Inflammatory macrophage treated with lipopolysaccharide for 1 hour (primary cell): Measurements from ENCODE around the gene PSEN1.

ENCODE experiments used
- DNase-seq, 2 donors: peaks; one replicate each; pipeline ENCODE4 v3.0.0-alpha.2; 2020 to 2022

PSEN1 gene

DNA sequence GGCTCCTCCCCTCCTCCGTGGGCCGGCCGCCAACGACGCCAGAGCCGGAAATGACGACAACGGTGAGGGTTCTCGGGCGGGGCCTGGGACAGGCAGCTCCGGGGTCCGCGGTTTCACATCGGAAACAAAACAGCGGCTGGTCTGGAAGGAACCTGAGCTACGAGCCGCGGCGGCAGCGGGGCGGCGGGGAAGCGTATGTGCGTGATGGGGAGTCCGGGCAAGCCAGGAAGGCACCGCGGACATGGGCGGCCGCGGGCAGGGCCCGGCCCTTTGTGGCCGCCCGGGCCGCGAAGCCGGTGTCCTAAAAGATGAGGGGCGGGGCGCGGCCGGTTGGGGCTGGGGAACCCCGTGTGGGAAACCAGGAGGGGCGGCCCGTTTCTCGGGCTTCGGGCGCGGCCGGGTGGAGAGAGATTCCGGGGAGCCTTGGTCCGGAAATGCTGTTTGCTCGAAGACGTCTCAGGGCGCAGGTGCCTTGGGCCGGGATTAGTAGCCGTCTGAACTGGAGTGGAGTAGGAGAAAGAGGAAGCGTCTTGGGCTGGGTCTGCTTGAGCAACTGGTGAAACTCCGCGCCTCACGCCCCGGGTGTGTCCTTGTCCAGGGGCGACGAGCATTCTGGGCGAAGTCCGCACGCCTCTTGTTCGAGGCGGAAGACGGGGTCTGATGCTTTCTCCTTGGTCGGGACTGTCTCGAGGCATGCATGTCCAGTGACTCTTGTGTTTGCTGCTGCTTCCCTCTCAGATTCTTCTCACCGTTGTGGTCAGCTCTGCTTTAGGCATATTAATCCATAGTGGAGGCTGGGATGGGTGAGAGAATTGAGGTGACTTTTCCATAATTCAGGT, at the start of gene PSEN1:
TSS of gene PSEN1 (plus strand) at position 121 of the 839 bp plus-strand sequence. CDS start 11,513 bp downstream, outside the sequence.
- DNase-seq, result peak; percentile 96 to 99

DNA sequence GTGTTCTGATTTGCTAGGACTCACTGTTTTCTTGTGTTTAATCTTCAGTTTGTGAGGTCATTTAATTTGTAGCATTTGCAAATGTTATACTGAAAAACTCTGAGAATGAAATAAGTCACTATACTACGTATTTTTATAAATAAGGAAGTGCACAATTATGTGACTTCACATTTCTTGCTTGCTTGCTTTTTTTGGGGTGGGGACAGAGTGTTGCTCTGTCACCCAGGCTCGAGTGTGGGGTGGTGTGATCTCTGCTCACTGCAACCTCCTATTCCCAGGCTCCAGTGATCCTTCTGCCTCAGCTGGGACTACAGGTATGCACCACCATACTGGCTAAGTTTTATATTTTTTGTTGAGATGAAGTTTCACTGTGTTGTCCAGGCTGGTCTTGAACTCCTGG, 45.3 kb upstream of the PSEN1 start:
- peak; percentile 13 to 30 for DNase-seq

DNA sequence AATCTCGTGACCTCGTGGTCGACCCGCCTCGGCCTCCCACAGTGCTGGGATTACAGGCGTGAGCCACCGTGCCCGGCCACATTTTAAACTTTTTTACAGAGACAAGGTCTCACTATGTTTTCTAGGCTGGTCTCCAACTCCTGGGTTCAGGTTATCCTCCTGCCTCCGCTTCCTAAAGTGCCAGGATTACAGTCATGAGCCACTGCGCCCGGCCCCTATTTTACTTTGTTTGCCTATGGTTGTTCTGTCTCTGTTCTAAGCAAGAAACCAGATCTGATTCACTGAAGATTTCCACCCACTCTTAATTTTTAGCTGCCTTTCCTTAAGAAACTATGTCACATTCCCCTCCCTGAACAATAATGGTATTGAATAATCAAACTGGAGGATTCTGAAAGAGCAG, 38.9 kb upstream of the PSEN1 start:
- no peak for DNase-seq

DNA sequence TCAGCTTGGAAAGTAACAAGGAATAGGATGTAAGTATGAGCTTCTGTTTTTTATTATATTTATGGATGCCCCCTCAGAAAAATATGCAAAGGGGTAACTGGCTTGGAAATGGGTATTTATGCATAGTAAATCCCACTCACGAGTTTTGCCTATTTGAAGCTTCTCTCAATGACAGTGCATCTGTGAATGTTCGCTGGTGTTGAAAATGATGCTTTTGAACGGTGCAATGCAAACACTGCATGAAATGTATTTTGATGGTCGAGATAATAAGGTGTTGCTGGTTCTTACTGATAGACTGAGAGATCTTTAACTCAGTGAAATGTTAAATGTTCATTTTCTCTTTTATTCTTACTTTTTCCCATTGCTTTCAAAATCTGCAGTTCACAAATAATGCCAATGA, 36.0 kb upstream of the PSEN1 start:
- DNase-seq, result no peak

DNA sequence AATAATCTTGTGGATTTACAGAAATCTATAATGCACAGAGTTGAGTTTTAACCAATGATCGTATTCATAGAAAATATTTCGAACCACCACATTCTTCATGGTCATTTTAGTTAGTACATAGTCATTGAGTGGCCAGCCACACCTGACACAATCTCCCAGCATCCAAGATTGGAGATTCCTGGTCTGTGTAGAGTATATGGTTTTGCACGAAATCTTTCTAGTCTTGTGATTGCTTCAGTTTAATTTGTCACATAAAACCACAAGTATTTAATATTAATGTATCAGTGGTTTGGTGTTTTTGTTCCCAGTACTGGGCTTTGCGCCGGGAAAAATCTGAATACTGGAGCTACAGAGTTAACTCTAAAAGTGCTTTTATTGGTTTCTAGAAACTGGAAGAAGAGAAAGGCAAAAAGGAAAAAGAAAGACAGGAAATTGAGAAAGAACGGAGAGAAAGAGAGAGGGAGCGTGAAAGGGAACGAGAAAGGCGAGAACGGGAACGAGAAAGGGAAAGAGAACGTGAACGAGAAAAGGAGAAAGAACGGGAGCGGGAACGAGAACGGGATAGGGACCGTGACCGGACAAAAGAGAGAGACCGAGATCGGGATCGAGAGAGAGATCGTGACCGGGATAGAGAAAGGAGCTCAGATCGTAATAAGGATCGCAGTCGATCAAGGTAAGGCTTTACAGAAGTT, 33.4 kb upstream of the PSEN1 start:
- no peak for DNase-seq

DNA sequence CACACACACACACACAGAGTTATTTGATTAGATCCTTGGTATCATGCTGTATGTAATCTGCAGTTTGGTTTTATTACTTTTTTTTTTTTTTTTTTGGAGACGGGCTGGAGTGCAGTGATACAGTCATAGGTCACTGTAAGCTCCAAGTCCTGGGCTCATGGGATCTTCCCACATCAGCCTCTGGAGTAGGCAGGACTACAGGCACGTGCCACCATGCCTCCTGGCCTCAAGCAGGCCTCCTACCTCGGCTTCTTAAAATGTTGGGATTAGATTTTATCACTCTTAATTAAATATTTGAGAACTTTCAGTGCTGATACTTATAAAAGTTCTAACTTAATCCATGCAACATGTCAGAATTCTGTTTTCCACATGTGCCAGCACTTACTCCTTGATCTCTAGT, 31.3 kb upstream of the PSEN1 start:
- DNase-seq, result no peak

DNA sequence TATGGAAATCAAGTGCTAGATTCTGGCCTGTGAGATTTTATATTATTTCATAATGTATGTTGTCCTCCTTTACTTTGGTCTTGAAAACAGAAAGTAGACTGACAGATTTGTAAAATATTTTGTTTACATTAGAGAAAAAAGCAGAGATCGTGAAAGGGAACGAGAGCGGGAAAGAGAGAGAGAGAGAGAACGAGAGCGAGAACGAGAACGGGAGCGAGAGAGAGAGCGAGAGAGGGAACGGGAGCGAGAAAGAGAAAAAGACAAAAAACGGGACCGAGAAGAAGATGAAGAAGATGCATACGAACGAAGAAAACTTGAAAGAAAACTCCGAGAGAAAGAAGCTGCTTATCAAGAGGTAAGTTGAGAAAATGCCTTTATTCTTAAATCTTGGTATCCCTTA, 30.6 kb upstream of the PSEN1 start:
- DNase-seq, result no peak

DNA sequence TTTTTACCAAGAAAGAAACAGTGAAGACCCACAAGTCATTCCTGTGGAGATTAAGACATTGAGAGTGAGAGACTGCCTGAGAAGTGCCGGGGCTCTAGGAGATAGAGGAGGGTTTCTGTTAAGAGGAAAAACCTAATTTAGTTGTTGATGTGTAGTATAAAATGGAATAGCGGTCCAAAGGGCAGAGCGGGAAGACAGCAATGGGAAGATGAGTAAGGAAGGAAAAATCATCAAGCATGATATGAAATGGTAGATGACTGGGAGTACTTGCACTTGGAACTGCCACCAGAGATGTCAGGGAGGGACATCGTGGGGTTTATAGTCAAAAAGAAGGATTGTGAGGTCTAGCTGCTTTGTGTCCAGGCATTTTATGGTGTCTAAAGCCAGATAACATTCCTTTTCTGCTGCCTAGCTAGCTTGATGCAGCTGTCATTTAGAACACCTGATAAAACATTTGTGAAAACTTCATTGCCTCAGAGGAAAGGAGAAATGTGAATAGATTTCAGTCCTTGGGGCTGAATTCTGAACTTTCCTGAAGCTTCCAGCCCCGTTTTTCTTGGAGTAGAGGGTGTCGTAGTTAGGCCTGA, 20.1 kb upstream of the PSEN1 start:
- DNase-seq, result no peak

DNA sequence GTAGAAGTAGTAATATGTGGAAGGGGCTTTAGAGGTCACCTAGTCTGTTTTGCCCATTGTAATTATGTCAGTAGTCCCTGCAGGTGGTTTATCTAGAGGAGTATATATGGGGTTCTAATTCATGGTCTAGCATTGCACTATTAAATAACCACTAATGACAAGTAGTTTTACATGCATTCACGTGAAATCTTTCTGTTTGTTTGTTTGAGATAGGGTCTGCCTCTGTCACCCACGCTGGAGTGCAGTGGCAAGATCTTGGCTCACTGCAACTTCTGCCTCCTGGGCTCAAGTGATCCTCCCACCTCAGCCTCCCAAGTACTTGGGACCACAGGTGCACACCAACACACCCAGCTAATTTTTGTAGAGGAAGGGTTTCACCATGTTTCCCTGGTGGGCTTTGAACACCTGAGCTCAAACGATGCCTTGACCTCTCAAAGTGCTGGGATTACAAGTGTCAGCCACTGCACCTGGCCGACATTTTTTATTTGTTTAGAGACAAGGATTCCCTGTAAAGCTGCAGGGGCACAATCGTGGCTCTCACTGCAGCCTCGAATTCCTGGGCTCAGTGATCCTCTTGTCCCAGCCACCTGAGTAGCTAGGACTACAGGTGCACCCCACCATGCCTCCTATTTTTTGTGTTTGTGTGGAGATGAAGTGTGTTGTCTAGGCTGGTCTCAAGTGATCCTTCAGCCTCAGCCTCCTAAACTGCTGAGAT, 12.0 kb upstream of the PSEN1 start:
- no peak for DNase-seq

DNA sequence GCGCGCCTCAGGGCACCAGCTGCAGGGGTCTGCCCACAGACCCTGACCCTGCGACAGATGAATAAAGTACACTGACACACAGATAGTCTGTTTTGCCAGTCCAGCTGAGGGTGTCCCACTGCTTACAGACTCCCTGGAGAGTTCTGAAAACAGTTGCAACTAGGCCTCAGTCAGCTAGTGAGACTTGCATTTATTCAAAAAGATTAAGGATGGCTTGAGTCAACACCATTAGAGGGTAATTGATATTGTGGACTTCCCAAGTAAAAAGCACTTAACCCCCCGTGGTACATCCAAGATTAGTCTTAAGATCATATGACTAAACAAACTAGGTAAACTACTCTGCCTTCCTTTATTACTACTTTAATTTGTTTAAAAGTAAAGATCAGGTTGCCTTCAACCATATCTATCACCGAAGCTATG, 11.1 kb upstream of the PSEN1 start:
- no peak for DNase-seq

DNA sequence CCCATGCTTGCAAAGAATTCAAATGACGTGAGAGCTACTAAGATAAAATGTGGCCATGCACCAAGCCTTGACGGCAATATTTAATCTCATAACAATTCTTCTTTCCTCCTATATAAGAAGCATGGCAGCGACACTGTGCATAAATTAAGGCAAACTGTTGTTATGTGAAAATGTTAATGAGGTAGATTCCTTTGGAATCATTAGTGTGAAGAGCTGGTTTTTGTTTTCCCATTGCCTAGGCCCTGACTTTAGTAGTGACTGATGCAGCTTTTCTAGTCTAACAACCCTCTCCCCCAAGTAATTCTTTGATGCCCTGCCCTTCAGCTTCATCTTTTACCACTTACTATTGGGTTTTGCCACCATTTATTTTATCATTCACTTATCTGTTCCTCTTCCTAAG, 10.6 kb upstream of the PSEN1 start:
- DNase-seq, result no peak

DNA sequence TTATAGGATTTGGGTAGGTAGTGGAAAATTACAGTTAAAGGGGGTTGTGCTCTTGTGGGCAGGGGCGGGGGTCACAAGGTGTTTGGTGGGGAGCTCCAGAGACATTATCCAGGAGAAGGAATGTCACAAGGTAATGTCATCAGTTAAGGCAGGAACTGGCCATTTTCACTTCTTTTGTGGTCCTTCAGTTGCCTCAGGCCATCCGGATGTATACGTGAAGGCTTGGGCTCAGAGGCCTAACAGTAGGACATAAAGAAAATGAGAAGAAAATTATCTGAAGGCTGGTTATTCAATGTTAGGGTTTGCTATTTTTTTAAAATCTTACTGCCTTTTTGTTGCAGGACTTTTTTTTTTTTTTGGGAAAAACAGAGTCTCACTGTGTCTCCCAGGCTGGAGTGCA, 2.5 kb upstream of the PSEN1 start:
- no peak for DNase-seq

DNA sequence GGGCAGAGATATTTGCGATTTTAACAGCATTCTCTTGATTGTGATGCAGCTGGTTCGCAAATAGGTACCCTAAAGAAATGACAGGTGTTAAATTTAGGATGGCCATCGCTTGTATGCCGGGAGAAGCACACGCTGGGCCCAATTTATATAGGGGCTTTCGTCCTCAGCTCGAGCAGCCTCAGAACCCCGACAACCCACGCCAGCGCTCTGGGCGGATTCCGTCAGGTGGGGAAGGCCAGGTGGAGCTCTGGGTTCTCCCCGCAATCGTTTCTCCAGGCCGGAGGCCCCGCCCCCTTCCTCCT, 271 bp upstream of the PSEN1 start:
- no peak for DNase-seq

DNA sequence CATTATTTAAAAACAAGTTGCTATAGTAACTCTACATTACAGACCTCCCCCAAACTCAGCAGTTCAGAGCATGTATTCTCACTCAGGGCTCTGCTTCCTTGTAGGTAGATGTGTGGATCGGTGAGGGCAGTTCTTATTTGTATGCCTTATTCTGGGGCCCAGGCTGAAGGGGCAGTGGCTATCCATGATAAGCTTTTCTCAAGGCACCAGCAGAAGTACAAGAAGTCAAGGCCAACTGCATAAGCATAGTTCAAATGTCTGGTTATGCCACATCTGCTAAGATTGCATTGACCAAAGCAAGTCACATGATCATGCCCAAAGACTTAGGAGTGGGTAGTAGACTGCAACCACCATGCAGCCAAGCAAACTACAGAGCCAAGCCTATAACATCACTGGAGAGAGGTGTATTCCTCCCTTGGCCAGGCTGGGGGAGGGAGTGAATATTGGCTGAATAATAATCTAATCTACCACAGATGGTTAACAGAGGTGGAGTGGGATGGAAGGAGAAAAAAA, 4.6 kb downstream of the PSEN1 start:
- peak in 1 of 2 donors; percentile 14 for DNase-seq

DNA sequence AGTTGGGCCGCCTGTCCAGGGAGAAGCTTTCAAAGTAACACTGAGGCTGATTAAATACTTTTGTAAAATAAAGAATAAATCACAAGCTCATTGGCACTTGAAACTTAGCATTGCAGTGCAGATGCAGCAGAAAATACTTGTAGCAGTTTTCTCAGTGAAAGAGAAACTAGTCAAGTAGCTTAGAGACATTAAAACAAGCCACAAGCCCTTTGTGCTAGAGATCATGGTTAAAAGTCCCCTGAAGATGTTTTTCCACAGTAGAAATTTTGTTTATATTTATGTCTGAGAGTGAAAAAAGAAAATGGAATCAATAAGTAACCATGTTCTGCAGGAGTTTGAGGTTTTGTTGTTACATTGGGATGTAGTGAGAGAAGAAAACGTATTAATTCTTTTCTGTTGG, 5.9 kb downstream of the PSEN1 start:
- DNase-seq, result no peak

DNA sequence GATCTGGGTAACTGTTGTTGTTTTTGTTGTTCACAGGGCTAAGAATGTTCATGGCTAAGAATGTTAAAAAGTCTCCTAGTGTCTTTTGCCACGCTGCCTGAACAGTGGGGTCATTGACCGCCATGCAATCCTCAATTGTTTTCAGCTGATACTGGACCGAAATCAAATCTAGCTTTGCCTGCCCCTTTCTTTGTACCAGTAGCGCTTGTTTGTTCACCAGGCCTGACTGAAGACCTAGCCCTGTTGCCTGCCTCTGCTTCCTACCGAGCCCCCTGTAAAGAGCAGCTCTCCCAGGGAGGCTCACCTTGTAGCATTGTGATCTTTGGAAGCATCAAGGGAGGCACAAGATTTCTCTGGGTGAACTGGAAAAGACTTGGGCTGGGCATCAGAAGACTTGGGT, 6.7 kb downstream of the PSEN1 start:
- no peak for DNase-seq

DNA sequence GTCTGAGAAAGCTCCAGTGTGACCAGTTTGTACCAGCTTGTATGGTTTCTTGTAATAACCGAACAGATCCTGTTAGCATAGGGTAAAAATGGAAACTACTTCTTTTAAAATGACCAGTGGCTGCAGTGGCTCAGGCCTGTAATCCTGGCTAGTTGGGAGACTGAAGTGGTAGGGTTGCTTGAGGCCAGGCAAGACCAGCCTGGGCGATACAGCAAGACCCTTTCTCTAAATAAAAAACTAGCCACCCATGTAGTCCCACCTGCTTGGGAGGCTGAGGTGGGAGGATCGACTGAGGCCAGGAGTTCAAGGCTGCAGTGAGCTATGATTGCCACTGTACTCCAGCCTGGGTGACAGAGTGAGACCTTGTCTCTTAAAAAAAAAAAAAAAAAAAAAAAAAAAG, 7.3 kb downstream of the PSEN1 start:
- no peak for DNase-seq

DNA sequence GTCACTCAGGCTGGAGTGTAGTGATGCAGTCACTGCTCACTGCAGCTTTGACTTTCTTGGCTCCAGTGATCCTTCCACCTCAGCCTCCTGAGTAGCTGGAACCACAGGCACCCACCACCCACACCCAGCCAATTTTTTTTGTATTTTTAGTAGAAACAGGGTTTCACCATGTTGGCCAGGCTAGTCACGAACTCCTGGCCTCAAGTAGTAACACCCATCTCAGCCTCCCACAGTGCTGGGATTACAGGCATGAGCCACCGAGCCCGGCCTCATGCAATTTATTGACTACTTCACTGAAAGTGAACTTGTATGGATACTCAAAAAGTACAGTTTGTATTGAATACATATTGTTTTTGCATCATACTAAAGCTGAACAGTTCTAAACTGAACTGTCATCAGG, 9.1 kb downstream of the PSEN1 start:
- DNase-seq, result peak in 1 of 2 donors; percentile 28

DNA sequence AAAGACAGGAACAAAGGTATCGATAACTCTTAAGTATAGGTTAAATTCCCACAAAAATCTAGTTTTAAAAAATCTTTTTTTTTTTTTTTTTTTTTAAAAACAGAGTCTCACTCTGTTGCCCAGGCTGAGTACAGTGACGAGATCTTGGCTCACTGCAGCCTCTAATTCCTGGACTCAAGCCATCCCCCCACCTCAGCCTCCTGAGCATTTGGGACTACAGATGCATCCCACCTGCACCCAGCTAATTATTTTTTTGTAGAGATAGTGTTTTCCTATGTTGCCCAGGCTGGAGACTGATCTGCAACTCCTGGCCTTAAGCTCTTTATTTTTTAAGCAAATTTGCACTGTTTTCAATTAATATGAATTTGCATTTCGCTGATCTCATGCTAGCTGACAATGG, 9.8 kb downstream of the PSEN1 start:
- no peak for DNase-seq

DNA sequence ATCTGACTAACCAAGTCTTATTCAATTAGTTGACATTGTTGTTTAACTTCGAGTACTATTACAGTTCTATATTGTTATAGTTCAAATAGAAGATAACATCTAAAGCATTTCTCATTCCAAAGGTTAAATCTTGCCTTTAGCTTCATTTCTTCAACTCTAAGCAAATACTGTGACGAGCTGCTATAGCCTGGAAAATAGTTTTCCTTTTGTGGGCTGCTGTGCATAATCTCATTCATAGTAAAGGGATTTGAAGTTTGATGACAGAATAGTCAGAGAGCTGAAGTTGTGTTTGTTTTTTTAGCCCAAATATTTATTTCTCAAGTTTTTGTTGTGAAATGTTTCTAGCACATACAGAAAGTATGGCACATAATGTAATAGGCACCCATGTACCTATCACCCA, 13.4 kb downstream of the PSEN1 start:
- no peak for DNase-seq

DNA sequence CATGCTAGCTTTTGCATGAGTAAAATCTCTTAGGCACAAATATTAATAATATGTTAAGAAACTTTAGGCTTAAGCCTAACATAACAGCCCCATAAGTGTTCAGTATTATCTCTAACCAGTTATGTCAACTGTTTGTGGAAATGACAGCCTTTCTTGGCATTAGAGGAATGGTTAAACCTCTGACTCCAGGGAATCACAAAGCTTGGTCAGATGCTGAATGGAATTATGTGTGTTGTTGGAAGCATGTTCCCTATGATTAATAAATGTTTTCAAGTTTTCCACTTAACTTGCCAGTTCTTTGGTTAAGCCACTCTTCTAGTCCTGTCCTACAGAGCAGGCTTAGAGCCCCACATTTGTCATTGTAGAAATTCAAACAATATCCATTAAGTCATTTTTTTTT, 17.0 kb downstream of the PSEN1 start:
- no peak for DNase-seq

DNA sequence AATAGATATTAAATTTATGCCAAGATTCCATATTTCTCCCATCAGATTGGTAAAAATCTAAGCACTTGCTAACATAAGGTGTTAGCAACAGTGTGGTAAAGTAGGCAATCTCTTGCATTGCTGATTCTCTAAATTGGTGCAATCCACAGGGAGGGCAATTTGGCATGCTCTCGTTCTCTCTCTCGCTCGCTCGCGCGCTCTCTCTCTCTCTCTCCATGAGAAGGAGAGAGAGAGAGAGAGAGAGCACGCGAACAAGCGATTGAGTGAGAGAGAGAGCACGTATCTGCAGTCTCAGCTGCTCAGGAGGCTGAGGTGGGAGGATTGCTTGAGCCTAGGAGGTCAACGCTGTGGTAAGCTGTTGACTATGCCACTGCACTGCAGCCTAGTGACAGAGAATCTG, 25.9 kb downstream of the PSEN1 start:
- DNase-seq, result no peak

DNA sequence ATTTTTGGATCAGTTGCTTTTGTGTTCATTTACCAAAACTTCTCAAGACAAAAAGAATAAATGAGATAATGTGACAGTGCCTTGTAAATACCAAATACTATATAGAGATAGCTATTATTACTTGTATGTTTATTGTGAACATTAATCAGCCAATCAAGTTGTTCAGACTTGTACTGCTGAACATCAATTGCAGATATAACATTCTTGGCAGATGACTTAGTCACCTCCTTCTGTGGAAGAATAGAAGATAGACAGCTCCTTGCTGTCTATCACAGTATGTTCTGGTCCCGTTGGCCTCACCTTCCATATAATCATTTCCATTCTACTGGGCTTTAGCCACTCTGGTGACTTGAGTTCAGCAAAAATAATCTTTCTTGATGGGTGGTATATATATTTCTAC, 30.1 kb downstream of the PSEN1 start:
- DNase-seq, result no peak
